GM19025 (cell line): Measurements from ENCODE around the gene ELMOD3.
"Not testable (repeated sequence)": the region's sequence is repeated elsewhere in the genome, so short reads cannot be mapped to it uniquely, and the experiment has no call there.

Experiments used
- ATAC-seq: cut with Tn5 transposase; IDR thresholded peaks from one replicate; pipeline ENCODE4 v1.9.1; 2021; ENCODE audit warnings: mild to moderate bottlenecking, low read depth, moderate library complexity; ENCODE audit not compliant: unreplicated experiment

The ELMOD3 gene

DNA sequence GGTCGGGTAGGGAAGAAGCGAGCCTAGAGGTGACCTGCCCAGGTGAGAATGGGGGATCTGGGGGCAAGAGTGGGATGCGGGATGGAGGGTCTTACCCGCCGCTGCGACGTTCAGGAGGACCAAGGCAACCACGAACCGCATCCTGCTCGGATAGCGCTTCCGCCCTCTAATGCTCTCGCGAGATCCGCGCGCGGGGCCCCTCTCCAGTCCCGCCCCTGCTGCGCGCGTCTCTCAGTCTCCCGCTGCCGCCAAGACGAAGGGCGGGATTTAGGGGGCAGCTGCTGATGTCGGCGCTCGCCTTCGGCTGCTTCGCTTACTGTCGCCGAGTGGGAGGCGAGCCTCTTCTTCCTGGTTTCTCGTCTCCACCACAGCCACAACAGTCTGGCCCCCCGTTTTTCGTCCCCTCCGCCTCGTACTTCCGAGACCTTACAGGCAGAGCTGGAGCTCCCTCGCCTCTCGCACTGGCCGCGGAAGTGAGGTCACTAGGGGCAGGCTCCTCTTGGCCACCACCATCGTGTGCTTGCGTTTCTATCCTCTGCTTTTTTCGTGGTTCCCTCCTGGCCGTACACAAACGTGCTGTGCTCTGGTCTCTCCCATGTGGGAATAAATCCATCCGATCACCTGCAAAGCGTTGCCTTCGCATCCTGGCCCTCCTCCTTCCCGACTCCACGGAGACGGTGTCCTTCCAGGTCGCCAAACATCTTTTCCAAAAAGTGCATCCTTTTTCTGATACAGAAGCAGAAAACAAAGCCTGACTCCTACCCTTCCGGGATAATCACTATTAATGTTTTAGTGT lies 26.5 kb upstream of the ELMOD3 start, which contains the start of gene TGOLN2:
TSS of gene TGOLN2 (minus strand) at position 168 of the 796 bp plus-strand sequence. CDS start at position 141, 27 bp downstream.
- ATAC-seq = peak; percentile 82

DNA sequence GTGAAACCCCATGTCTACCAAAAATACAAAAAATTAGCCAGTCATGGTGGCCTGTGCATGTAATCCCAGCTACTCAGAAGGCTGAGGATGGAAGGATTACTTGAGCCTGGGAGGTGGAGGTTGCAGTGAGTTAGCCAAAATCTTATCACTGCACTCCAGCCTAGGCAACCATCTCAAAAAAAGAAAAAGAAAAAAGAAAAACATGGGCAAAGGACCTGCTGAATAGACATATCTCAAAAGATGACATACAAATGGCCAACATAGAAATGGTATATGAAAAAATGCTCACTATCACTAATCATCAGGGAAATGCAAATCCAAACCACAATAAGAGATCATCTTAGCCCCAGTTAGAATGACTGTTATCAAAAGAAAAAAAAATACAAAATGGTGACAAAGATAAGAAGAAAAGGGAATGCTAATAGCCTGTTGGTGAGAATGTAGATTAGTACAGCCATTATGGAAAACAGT lies 25.4 kb upstream of the ELMOD3 start:
- no peak for ATAC-seq

DNA sequence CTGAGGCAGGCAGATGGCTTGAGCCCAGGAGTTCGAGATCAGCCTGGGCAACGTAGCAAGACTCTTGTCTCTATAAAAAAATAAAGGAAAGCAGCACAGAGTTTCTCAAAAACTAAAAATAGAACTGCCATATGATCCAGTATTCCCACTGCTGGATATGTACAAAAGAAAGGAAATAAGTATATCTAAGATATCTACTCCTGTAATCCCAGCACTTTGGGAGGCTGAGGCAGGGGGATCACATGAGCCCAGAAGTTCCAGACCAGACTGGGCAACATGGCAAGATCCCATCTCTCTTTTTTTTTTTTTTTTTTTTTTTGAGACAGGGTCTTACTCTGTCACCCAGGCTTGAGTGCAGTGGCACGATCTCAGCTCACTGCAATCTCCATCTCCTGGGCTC lies 24.9 kb upstream of the ELMOD3 start:
- ATAC-seq = not testable (repeated sequence)

DNA sequence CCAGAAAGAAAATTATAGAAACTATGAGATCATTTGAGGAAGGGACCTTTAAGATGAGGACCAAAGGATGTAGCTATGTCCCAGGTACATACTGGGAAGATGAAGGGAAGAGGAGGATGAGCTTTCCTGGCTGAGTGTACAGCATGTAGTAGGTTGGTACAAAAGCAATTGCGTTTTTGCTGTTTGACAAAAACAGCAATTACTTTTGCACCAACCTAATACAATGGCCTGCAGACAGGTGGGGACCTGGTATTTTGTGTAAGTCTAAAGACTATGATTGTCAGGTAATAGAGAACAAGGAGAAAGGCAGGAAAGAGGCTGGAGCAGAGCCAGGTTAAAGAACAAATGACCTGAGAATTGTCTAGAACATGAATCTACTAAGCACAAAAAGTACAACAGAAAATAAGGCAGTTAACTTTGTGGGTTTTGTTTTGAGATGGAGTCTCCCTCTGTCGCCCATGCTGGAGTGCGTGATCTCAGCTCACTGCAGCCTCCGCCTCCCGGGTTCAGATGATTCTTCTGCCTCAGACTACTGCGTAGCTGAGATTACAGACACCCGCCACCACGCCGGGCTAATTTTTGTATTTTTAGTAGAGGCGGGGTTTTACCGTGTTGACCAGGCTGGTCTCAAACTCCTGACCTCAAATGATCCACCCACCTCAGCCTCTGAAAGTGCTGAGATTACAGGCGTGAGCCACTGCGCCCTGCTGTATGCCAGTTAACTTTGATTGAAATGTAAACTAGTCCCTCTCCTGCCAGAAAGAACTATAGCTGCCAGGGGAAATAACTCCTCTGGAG lies 23.5 kb upstream of the ELMOD3 start:
- ATAC-seq = no peak

DNA sequence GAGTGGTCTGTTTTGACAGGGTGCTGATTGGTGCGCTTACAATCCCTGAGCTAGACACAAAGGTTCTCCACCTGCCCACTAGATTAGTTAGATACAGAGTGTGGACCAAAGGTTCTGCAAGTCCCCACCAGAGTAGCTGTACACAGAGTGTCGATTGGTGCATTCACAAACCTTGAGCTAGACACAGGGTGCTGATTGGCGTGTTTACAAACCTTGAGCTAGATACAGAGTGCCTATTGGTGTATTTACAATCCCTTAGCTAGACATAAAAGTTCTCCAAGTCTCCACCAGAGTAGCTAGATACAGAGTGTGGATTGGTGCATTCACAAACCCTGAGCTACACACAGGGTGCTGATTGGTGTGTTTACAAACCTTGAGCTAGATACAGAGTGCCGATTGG lies 20.7 kb upstream of the ELMOD3 start:
- not testable (repeated sequence) for ATAC-seq

DNA sequence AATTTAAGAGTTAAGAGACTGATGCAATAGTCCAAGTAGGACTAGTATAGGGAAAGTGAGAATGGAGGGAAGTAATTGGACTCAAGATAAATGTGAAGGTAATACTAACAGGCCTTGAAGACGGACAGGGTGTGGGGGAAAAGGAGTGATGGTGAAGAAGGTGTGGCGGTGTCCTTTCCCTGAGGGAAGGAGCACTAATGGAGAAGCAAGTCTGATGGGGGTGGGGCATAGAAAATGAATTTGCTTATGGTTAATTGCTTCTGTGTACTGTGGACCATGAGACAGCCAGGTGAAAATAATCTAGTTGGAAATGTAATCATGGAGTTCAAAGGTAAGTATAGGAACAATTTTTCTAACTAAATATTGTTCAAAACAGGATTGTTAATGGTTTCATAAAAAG lies 19.6 kb upstream of the ELMOD3 start:
- ATAC-seq = no peak

DNA sequence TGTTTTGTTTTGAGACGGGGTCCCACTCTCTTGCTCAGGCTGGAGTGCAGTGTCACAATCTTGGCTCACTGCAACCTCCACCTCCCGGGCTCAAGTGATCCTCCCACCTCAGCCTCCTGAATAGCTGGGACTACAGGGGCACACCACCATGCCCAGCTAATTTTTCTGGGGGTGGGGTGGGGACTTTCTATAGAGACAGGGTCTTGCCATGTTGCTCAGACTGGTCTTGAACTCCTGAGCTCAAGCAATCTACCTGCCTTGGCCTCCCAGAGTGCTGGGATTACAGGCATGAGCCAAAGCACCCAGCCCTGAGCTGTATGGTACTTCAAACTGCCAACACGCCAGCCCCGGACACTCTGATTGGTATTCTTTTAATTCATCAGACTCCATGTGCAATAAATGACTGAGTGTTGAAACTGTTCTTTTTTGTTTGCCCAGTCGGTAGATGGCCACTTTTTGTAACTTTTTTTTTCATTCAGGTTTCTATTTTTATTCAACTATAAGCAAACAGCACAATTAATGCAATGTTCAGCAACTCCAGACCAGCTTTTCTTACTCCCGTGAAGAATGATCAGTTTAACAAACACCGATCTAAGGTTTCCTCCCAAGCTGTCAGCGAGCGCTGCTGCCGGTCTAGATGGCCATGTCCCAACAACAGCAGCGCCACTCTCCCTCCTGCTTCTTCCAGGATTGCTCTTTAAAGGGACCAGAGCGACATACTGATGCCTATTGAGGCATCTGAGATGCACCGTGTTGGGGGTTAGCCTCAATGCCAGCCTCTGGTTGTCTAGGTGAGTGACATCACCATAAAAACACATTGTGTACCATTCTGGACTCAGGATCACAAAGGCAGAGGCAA lies 14.3 kb upstream of the ELMOD3 start:
- no peak for ATAC-seq

DNA sequence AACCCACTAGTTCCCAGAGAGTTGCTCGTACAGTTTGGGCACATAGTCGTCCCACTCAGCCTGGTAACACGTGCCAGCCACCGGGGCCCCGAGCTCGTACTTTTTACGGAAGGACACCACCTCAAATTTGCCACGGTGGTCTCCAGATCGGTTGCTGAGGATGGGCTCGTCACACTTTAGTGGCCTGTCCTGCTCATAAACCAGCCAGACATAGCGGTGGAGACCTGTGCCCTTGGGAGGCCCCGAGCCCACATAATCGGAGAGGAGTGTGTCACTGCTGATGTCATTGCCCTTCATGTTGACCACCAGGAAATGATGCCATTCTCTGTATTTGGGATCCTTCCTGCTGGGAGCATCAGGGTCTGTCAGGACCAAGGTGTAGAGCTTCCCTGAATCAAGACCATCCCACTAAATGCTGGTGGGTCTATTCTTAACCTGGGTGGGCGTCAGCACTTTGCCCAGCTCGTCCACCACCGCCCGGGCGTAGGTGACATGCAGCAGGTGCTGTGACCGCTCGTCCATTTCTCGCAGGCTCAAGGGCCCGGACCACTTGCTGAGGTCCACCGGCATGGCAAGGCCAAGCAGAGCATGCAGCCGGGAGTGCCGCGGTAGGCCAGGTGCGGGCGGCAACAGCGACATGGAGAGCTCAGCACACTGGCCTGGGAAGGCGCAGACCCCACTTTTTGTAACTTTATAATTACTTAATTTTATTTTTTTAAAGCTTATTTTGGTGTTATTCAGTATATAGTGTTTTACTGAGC lies 13.1 kb upstream of the ELMOD3 start:
- ATAC-seq = no peak

DNA sequence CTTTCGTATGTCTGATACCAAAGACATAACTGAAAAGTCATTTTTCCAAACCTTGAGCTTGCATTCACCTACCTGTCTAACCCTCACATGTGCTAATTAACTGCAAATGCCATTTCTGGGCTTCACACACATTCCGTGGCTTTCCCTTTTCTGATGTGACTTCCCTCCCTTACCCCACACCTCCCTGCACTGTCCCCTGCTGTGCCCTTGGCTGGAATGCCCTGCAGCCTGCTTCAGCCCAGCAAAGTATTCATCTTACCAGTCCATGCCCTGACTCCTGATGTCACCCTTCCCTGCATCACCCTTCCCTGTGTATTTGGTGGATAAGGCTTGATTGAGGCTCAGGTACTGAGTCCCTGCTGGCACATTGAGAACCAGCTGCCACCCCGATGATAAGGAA lies 12.4 kb upstream of the ELMOD3 start:
- no peak for ATAC-seq

DNA sequence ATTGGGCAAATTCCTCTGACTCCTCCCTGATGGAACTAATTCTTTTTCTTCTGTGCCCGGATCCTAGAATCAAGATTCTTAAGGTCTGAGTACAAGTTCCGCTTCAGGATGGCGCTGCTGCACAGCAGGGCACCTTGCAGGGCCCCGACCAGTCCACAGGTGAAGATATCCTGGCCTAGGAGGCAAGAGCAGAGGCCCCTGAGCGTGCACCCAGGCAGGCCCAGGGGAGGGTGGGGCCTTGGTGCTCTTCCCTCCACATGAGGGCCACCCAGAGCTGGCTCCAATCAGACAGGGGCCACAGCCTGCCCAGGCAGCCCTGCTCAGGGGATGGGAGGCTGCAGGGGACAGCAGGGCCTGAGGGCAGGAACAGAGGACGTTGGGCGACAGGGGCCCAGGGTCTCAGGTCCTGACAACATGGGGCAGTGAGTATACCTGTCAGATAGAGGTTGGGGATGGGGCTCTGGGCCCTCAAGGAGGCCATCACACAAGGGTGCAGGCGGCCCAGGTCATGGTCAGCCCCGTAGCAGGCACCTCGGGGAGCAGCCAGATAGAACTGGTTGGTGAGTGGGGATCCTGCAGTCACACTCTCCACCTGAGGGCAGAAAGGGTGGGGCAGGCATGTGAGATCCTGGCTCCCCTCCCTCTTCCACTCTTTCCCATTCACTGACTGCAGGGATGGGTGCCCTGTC lies 11.2 kb upstream of the ELMOD3 start:
- not testable (repeated sequence) for ATAC-seq

DNA sequence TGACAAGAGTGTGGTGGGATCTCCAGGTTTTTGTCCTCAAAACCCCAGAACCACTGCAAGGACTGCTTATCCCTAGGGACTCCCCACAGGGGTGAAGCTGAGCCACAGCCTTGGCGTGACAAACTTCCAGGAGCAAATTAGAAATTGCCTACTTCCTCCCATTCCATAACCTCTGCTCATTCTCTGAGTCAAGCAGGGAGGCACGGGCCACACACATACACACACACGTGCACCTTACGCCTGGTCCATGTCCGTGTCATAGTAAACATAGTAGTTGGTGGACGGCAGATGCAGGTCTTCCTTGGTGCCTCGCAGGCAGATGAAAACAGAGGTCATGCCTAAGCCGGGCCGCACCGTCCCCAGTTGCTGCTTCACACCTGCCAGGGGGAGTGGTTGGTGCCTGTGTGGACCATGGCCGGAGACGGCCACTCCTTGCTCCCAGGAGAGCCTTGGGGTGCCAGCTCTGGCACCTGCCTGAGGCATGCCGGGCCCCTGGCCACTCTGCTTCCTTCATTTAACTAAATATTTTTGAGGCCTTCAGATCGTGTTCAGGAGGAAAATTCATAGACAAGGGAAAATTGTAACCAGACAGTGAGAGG lies 10.1 kb upstream of the ELMOD3 start:
- ATAC-seq = no peak

DNA sequence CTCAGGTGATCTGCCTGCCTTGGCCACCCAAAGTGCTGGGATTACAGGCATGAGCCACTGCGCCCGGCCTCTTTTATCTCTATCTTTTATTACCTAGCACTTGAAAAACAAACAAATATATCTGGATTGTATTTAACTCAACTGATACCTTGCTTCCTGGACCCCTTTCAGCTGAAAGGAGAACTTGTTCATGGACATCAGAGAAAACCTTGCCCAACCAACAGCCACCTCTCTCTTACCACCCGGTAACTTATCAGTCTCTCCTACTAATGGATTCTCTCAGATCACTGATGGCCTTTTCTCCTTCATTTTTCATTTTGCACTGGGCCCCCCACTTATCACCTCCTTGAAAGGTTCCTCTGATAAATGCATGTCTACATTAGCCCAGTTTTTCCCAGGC lies 7.0 kb upstream of the ELMOD3 start:
- ATAC-seq = no peak

DNA sequence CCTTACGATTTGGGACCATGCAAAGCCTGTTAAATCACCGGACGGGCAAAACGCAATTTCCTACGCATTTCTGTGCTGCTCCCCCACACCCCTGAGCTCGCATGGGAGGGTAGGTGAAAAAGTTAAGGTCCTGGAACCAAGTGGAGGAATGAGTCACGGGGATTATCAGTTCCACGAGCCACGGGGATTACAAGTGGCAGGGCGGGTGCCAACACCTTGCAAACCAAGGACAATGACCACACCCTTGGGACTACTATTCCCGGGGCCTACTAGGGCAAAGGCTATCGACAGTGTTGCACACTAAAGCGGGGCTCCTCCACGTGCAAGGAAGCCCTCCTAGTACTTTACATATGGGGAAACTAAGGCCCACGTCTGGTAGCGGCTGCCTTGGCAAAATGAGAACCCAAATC lies 688 bp upstream of the ELMOD3 start:
- no peak for ATAC-seq

DNA sequence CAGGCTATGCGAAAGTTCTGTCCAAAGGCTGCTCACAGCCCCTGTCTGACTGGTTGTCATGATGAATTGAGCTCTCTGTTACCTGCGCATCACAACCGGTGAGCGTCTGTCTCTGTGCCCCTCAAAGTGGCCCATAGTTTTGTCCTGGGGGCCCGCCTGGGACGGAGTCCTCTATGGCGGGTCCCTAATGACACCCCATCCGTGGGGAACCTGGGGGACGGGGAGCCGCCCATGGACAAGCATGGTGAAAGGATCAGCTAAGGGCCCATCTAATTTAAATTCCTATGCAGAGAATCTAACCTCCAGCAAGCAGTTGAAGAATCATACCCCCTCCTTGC lies 473 bp downstream of the ELMOD3 start:
- no peak for ATAC-seq

DNA sequence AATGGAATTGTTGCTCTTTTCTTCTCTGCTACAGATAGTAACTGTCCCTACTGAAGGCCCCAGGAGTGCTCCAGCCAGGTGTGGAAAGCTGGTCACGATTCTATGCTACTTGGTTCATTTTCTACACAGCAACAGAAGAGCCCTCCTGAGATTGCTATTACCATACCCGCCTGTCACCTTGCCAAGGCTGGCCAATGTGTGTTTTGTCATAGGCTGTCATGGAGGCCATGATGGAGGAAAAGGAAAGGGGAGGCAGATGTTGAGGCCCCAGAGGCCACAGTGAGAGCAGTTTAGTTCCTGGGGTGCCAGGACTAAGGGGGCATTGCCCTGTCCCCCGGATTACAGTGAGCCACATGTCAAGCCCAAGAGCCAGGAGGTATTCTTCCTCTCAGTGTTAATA lies 952 bp downstream of the ELMOD3 start:
- no peak for ATAC-seq

DNA sequence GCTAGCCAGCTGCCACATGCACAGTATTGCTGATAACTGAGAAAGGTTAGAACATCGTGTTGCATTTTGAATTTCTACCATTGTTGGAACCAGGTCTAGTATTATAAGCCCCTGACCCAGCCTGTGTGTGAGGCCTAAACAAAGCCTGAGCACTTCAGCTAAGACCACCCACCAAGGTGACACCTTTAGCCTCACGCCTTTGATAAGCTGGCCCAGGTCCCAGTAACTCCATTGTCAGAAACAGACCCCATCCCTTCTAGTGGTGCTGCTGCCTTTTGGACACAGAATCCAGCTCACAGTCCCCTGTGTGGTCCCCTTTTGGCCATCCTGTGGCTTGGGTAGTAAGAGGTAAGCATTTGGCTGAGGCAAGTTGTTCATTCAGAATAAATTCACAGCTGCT lies 1.6 kb downstream of the ELMOD3 start:
- ATAC-seq = no peak

DNA sequence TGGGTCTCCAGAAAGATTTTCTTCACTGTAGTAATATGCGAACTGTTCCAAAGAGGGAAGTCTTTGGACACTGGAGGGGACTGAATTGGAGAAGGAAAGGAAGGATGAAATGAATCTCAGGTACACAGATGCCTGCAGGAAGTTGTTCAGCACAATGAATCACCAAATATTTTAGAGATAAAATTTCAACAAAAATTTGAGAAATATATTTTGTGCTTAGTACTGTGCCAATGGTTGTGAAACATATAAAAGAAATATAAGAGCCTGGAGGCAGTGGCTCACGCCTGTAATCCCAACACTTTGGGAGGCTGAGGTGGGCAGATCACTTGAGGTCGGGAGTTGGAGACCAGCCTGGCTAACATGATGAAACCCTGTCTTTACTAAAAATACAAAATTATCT lies 3.2 kb downstream of the ELMOD3 start:
- no peak for ATAC-seq

DNA sequence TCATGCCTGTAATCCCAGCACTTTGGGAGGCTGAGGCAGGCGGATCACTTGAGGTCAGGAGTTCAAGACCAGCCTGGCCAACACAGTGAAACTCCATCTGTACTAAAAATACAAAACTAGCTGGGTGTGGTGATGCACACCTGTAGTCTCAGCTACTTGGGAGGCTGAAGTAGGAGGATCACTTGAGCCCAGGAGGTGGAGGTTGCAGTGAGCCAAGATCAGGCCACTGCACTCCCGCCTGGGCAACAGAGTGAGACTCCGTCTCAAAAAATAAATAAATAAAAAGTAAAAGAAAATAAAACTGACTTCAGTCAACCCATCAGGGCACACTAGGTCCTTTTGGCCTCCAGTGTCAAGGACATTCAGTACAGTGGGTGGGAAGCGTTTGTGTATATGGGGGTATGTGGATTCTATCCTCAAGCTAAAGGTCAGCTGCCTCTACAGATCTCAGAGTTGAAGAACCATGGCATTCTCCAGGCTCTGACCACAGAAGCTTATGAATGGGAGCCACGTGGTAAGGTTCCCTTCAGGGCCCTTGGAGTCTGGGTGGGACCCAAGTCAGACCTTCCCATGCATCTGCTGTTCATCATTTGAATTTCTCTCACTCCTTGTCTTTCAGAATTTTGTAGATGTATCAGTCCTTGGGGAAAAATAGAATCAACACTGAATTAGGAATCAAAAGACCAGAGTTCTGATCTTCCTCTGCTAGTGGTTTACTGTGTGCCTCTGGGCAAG lies 8.3 kb downstream of the ELMOD3 start:
- not testable (repeated sequence) for ATAC-seq
